NK-92 treated with Interleukin-12 subunit alpha and Interleukin-12 subunit beta, amount 100 ng/mL, for 24 hours (cell line): ENCODE data around the gene PRDM11.

Experiments
- DNase-seq: peaks from one replicate; lab custom pipeline; 2025; lab: John Stamatoyannopoulos, UW

The PRDM11 gene

GRCh38 chr11:45158210-45158731 lies 11.8 kb downstream of the PRDM11 start:
- DNase-seq, result no peak

- DNase-seq, result no peak
Observed at GRCh38 chr11:45158891-45159605, 12.6 kb downstream of the PRDM11 start.

- no peak for DNase-seq
Observed at GRCh38 chr11:45159781-45160365, 13.4 kb downstream of the PRDM11 start.

- no peak for DNase-seq
Observed at GRCh38 chr11:45161252-45162063, 15.0 kb downstream of the PRDM11 start.

- no peak for DNase-seq
Observed at GRCh38 chr11:45162064-45162375, 15.6 kb downstream of the PRDM11 start.

- no peak for DNase-seq
Observed at GRCh38 chr11:45162916-45163879, 16.8 kb downstream of the PRDM11 start.

- no peak for DNase-seq
Observed at GRCh38 chr11:45163956-45164575, 17.6 kb downstream of the PRDM11 start.

- no peak for DNase-seq
Observed at GRCh38 chr11:45165386-45165785, 18.9 kb downstream of the PRDM11 start.

GRCh38 chr11:45165806-45166603 lies 19.6 kb downstream of the PRDM11 start:
- no peak for DNase-seq

GRCh38 chr11:45166604-45166897 lies 20.1 kb downstream of the PRDM11 start:
- no peak for DNase-seq

GRCh38 chr11:45167283-45167682 lies 20.8 kb downstream of the PRDM11 start:
- DNase-seq, result no peak

GRCh38 chr11:45168366-45169130 lies 22.1 kb downstream of the PRDM11 start:
- DNase-seq, result no peak

GRCh38 chr11:45169310-45170072 lies 23.1 kb downstream of the PRDM11 start:
- no peak for DNase-seq

GRCh38 chr11:45170484-45170883 lies 24.0 kb downstream of the PRDM11 start:
- no peak for DNase-seq

- no peak for DNase-seq
Observed at GRCh38 chr11:45171550-45171949, 25.1 kb downstream of the PRDM11 start.

- DNase-seq, result no peak
Observed at GRCh38 chr11:45173064-45173463, 26.6 kb downstream of the PRDM11 start.

GRCh38 chr11:45174168-45174835 lies 27.9 kb downstream of the PRDM11 start:
- DNase-seq, result no peak

GRCh38 chr11:45174963-45175362 lies 28.5 kb downstream of the PRDM11 start:
- no peak for DNase-seq

GRCh38 chr11:45176996-45177395 lies 30.6 kb downstream of the PRDM11 start:
- DNase-seq, result no peak
